ENCODE data around the gene NID2. TPM values are rescaled to one million over a fixed set of nuclear protein-coding genes. Genes with fewer than 3 reads are reported as not detected.

NID2 gene
- total RNA-seq, 1 experiment from 2014 or later, result 35.0 TPM

GRCh38 chr14:52058341-52058740, 10.5 kb downstream of the NID2 start:
- DNase-seq (ENCODE audit: low read depth), result no peak

- DNase-seq (ENCODE audit: low read depth), result no peak
Observed at GRCh38 chr14:52055167-52055566, 13.7 kb downstream of the NID2 start.

- DNase-seq (ENCODE audit: low read depth), result no peak
Observed at GRCh38 chr14:52054678-52055077, 14.2 kb downstream of the NID2 start.

GRCh38 chr14:52053044-52053443, 15.8 kb downstream of the NID2 start:
- no peak for DNase-seq (ENCODE audit: low read depth)

GRCh38 chr14:52052288-52052943, 16.4 kb downstream of the NID2 start:
- DNase-seq (ENCODE audit: low read depth), result peak; percentile 14

GRCh38 chr14:52051871-52052270, 17.0 kb downstream of the NID2 start:
- peak; percentile 40 for DNase-seq (ENCODE audit: low read depth)

- peak; percentile 8 for DNase-seq (ENCODE audit: low read depth)
Observed at GRCh38 chr14:52051251-52051650, 17.6 kb downstream of the NID2 start.

GRCh38 chr14:52049721-52050588, 18.9 kb downstream of the NID2 start:
- DNase-seq (ENCODE audit: low read depth), result no peak

- no peak for DNase-seq (ENCODE audit: low read depth)
Observed at GRCh38 chr14:52049271-52049670, 19.6 kb downstream of the NID2 start.

- peak; percentile 40 for DNase-seq (ENCODE audit: low read depth)
Observed at GRCh38 chr14:52048641-52049204, 20.1 kb downstream of the NID2 start.

GRCh38 chr14:52048116-52048515, 20.7 kb downstream of the NID2 start:
- DNase-seq (ENCODE audit: low read depth), result no peak

- DNase-seq (ENCODE audit: low read depth), result no peak
Observed at GRCh38 chr14:52046376-52046917, 22.4 kb downstream of the NID2 start.

- DNase-seq (ENCODE audit: low read depth), result peak; percentile 80
Observed at GRCh38 chr14:52044791-52045522, 23.9 kb downstream of the NID2 start.

GRCh38 chr14:52043690-52044089, 25.2 kb downstream of the NID2 start:
- DNase-seq (ENCODE audit: low read depth), result peak; percentile 60

- DNase-seq (ENCODE audit: low read depth), result no peak
Observed at GRCh38 chr14:52042371-52043289, 26.2 kb downstream of the NID2 start.

- no peak for DNase-seq (ENCODE audit: low read depth)
Observed at GRCh38 chr14:52040598-52040997, 28.3 kb downstream of the NID2 start.

- no peak for DNase-seq (ENCODE audit: low read depth)
Observed at GRCh38 chr14:52039124-52039815, 29.6 kb downstream of the NID2 start.

GRCh38 chr14:52033101-52033642, 35.7 kb downstream of the NID2 start:
- DNase-seq (ENCODE audit: low read depth), result peak; percentile 83

- peak; percentile 70 for DNase-seq (ENCODE audit: low read depth)
Observed at GRCh38 chr14:52032204-52032801, 36.6 kb downstream of the NID2 start.

All from RPMI7951 (cell line).